Thoracic aorta (tissue), 2 donors: ENCODE data around the gene TEX19. TPM values are rescaled to one million over a fixed set of nuclear protein-coding genes. Genes with fewer than 3 reads are reported as not detected.
"Not testable (repeated sequence)": the region's sequence is repeated elsewhere in the genome, so short reads cannot be mapped to it uniquely, and the experiment has no call there.

ENCODE experiments used
- ATAC-seq: fragments of 150-250 bp; one replicate; pipeline ENCODE4 v1.8.0; 2017; ENCODE audit warnings: low read depth; ENCODE audit not compliant: insufficient number of reproducible peaks, low FRiP score
- DNase-seq: peaks from one replicate; pipeline ENCODE4 v3.0.0-alpha.2; 2020; ENCODE audit warnings: low spot score
- H3K27ac ChIP-seq, 2 donors: fragments of 200-600 bp; sonication (generic); 1 replicate in 1 of 2; 2 replicates in 1 of 2; pipeline ENCODE4 v1.5.1; 2016; ENCODE audit warnings: mild to moderate bottlenecking in 2 of 2, moderate library complexity in 2 of 2
- H3K27me3 ChIP-seq: fragments of 200-600 bp; sonication (generic); replicated peaks from 2 replicates; pipeline ENCODE4 v1.6.0; 2016; ENCODE audit warnings: mild to moderate bottlenecking; ENCODE audit not compliant: insufficient read depth
- H3K36me3 ChIP-seq: fragments of 200-600 bp; sonication (generic); one replicate; pipeline ENCODE4 v1.5.1; 2016
- H3K4me1 ChIP-seq, 2 donors: fragments of 200-600 bp; sonication (generic); 1 replicate in 1 of 2; 2 replicates in 1 of 2; pipeline versions ENCODE4 v1.5.1 to v1.6.0; 2016; ENCODE audit warnings: low read depth in 2 of 2, mild to moderate bottlenecking in 1 of 2; ENCODE audit not compliant: control insufficient read depth in 1 of 2
- H3K4me3 ChIP-seq: fragments of 200-600 bp; sonication (generic); 2 replicates; pipeline ENCODE4 v1.5.1; 2016; ENCODE audit warnings: mild to moderate bottlenecking
- H3K9me3 ChIP-seq: fragments of 200-600 bp; sonication (generic); 2 replicates; pipeline ENCODE4 v1.5.1; 2016
- CTCF ChIP-seq: fragments of 200-600 bp; sonication (generic); IDR thresholded peaks from one replicate; pipeline ENCODE4 v1.5.1; 2019; ENCODE audit warnings: antibody characterized with exemption
- total RNA-seq, 2 donors: library from RNA; depleted of rRNA; stranded (reverse); fragments of >200 nt; gene quantifications; one replicate each; pipeline versions ENCODE4 v1.1.0 to v1.2.3, GENCODE V29; 2016

Gene TEX19
- total RNA-seq, 2 donors from 2014 or later, result not detected

- Histone ChIP-seq H3K4me1 (peaks cover 0 to 30% of the 10 kb centered on the region in 2 donors), H3K9me3 (no peaks in the 10 kb centered on the region), H3K27ac (no peak overlapping the region), H3K36me3 (no peaks in the 10 kb centered on the region), H3K27me3 (peaks cover 11% of the 10 kb centered on the region), H3K4me3 (no peak overlapping the region)
- ATAC-seq (no peak), DNase-seq (no peak)
- no peak for TF ChIP-seq CTCF
Measured at GRCh38 chr17:82377924-82378740, 19.1 kb downstream of the TEX19 start.

- peaks cover 0 to 30% of the 10 kb centered on the region in 2 donors for H3K4me1 ChIP-seq
- no peak overlapping the region for H3K27ac ChIP-seq
- H3K36me3 ChIP-seq, result no peaks in the 10 kb centered on the region
- DNase-seq (no peak), ATAC-seq (no peak)
- no peak for TF ChIP-seq CTCF
- peaks cover 6% of the 10 kb centered on the region for H3K27me3 ChIP-seq
- no peaks in the 10 kb centered on the region for H3K9me3 ChIP-seq
- no peak overlapping the region for H3K4me3 ChIP-seq
Measured at GRCh38 chr17:82378741-82379021, 19.6 kb downstream of the TEX19 start.

GRCh38 chr17:82380860-82381702 is 22.0 kb downstream of the TEX19 start:
- no peaks in the 10 kb centered on the region for H3K36me3 ChIP-seq
- H3K4me1 ChIP-seq, result peaks cover 14 to 54% of the 10 kb centered on the region in 2 donors
- no peaks in the 10 kb centered on the region for H3K9me3 ChIP-seq
- no peak for TF ChIP-seq CTCF
- no peaks in the 10 kb centered on the region for H3K27me3 ChIP-seq
- ATAC-seq (no peak), DNase-seq (no peak)
- peak overlapping the region; percentile 54 for H3K4me3 ChIP-seq
- no peak overlapping the region for H3K27ac ChIP-seq

- not testable (repeated sequence) for ATAC-seq, H3K9me3 ChIP-seq, H3K27ac ChIP-seq, H3K27me3 ChIP-seq, DNase-seq, H3K36me3 ChIP-seq, H3K4me3 ChIP-seq
- H3K4me1 ChIP-seq, result peaks cover 14 to 60% of the 10 kb centered on the region in 2 donors
Measured at GRCh38 chr17:82381703-82382009, 22.6 kb downstream of the TEX19 start.

- H3K9me3 ChIP-seq, H3K36me3 ChIP-seq, H3K4me3 ChIP-seq, ATAC-seq, H3K27me3 ChIP-seq, DNase-seq, H3K27ac ChIP-seq: not testable (repeated sequence)
- H3K4me1 ChIP-seq, result peaks cover 14 to 63% of the 10 kb centered on the region in 2 donors
Measured at GRCh38 chr17:82382220-82382932, 23.3 kb downstream of the TEX19 start.

GRCh38 chr17:82382933-82383255 is 23.8 kb downstream of the TEX19 start:
- TF ChIP-seq CTCF, result no peak
- ATAC-seq (no peak), DNase-seq (no peak)
- Histone ChIP-seq H3K9me3 (no peaks in the 10 kb centered on the region), H3K4me1 (peaks cover 14 to 62% of the 10 kb centered on the region in 2 donors), H3K4me3 (no peak overlapping the region), H3K27me3 (no peaks in the 10 kb centered on the region), H3K27ac (no peak overlapping the region), H3K36me3 (no peaks in the 10 kb centered on the region)
